ENCODE data around the gene ROBO1.

Gene ROBO1

DNA sequence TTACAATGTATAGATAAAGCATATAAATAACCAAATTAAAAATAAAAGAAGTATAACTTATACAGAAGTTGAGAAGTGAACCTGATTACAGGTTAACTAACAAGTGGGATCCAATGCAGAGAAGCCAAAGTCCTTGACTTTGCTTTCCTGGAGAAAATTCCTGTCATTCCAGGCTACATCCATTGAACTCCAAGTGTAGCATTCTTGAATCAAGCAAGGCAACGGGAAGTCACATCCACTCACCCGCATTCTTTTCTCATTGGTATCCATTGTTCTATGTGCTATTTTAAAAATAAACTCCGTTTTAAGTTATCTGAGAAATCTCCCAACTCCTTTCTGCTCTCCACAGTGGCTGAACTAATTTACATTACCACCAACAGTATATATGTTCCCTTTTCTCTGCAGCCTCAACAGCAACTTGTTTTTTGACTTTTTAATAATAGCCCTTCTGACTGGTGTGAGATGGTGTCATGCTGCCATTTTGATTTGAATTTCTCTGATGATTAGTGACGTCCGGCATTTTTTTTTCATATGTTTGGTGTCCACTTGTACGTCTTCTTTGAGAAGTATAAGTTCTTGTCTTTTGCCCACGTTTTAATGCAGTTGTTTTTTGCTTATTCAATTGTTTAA is 534.3 kb downstream of the ROBO1 start:
- Mint-ChIP-seq H3K36me3 (ENCODE audit: insufficient read depth) (no peaks in the 10 kb centered on the region), H3K4me1 (ENCODE audit: low read depth in 2 of 2) (no peaks in the 10 kb centered on the region), H3K9me3 (peaks cover 0 to 4% of the 10 kb centered on the region in 2 donors), H3K27ac (no peak overlapping the region), H3K27me3 (no peaks in the 10 kb centered on the region), H3K4me3 (no peak overlapping the region)
- DNase-seq, result no peak
- no peak for ATAC-seq (replicated peaks)

DNA sequence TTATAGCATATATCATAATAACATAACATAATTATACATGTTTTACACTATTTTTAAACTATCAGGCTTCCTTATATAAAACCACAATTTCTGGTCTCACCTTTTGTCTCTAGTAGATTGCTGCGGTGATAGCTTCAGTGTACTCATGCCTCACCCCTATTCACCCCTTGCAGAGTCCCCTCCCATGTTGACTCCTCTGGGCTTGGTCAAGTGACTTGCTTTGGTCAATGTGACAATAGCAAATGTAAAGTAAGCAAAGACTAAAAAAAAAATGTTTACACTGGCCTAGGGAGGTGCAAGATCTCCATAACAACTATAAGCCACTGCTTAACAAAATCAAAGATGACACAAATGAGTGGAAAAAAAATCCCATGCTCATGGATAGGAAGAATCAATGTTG is 537.5 kb downstream of the ROBO1 start:
- Mint-ChIP-seq H3K9me3 (peaks cover 15 to 25% of the 10 kb centered on the region in 2 donors), H3K4me3 (no peak overlapping the region), H3K27ac (no peak overlapping the region), H3K27me3 (no peaks in the 10 kb centered on the region), H3K4me1 (ENCODE audit: low read depth in 2 of 2) (no peaks in the 10 kb centered on the region), H3K36me3 (ENCODE audit: insufficient read depth) (no peaks in the 10 kb centered on the region)
- ATAC-seq (replicated peaks) (no peak), DNase-seq (no peak)

DNA sequence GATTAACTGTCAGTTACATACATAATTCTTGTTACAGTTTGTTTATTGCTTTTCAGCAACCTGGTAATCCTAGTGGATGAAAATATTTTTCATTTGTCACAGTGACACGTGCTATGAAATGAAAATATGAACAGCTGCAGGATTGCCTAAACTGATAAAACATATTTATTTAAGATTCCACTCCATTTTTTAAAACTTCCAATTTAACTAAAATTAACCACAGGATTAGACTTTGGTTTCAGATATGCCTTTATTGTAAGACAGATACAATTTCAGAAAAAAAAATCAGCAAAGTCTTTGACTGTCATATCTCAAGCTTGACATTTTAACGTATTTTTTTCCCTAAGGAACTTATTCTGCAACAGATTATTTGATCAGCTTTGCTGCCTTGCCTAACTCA is 550.7 kb downstream of the ROBO1 start:
- Mint-ChIP-seq H3K4me3 (no peak overlapping the region), H3K36me3 (ENCODE audit: insufficient read depth) (no peaks in the 10 kb centered on the region), H3K4me1 (ENCODE audit: low read depth in 2 of 2) (no peaks in the 10 kb centered on the region), H3K27me3 (no peaks in the 10 kb centered on the region), H3K27ac (no peak overlapping the region), H3K9me3 (peaks cover 0 to 6% of the 10 kb centered on the region in 2 donors)
- DNase-seq (no peak), ATAC-seq (replicated peaks) (no peak)

DNA sequence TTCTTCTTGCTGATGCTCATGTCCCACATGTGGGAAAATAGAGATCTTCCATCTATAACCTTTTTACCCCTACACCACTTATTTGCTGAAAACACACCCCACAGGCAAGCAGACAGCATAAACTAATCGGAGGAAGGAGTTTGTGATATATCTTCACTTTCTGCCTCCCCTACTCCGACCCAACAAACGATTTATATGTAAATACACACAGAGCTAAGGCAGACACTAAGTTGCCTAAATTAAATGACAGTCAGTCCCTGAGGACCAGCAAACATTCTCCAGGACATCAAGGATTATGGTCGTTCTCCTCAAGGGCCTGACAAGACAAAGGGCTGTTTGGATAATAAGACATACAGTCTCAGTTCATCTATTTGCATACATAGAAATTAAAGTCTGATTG is 552.5 kb downstream of the ROBO1 start:
- ATAC-seq (replicated peaks) (no peak), DNase-seq (no peak)
- Mint-ChIP-seq H3K27ac (no peak overlapping the region), H3K36me3 (ENCODE audit: insufficient read depth) (no peaks in the 10 kb centered on the region), H3K9me3 (peaks cover 0 to under 1% of the 10 kb centered on the region in 2 donors), H3K4me3 (no peak overlapping the region), H3K4me1 (ENCODE audit: low read depth in 2 of 2) (no peaks in the 10 kb centered on the region), H3K27me3 (no peaks in the 10 kb centered on the region)

DNA sequence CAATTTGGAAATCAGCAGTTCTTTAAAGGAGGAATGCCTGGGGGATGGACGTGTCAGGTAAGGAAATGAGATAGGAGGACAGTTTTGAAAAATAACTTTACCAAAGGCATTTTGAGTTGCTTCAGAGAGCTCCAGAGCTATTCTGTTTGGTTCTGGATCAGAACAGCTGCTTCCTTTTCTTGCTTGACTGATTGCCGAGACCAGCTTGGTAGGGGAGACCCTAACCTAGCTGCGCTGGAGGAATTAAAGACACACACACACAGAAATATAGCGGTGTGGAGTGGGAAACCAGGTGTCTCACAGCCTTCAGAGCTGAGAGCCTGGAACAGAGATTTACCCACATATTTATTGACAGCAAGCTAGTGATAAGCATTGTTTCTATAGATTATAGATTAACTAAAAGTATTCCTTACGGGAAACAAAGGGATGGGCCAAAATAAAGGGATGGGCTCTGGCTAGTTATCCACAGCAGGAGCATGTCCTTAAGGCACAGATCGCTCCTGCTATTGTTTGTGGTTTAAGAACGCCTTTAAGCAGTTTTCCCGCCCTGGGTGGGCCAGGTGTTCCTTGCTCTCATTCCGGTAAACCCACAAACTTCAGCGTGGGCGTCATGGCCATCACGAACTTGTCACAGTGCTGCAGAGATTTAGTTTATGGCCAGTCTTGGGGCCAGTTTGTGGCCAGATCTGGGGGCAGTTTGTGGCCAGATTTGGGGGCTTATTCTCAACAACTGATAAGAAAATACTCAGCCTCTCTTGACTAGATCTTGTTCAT is 556.0 kb downstream of the ROBO1 start:
- no peaks in the 10 kb centered on the region for H3K36me3 Mint-ChIP-seq (ENCODE audit: insufficient read depth)
- no peaks in the 10 kb centered on the region for H3K4me1 Mint-ChIP-seq (ENCODE audit: low read depth in 2 of 2)
- no peak for DNase-seq
- no peaks in the 10 kb centered on the region for H3K27me3 Mint-ChIP-seq
- peaks cover 2 to 14% of the 10 kb centered on the region in 2 donors for H3K9me3 Mint-ChIP-seq
- ATAC-seq (replicated peaks), result no peak
- H3K27ac Mint-ChIP-seq, result no peak overlapping the region
- no peak overlapping the region for H3K4me3 Mint-ChIP-seq

DNA sequence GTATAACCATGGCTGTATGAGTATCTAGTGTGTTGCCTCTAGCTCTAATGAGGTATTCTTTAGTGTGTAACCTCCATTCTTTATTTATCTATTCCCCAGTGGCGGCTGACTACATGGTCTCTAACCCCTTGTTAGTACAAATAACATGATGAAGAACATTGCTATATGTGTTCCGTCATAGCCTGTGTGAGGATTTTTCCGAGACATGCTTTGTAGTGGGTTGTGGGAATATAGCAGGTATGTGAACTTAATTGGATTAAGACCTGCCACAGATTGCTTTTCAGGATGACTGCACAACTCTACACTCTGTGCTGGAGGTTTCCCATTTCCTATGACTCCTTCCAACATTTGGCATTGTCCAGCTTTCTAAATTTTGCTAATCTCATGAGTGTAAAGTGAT is 563.4 kb downstream of the ROBO1 start:
- Mint-ChIP-seq H3K27me3 (no peaks in the 10 kb centered on the region), H3K36me3 (ENCODE audit: insufficient read depth) (no peaks in the 10 kb centered on the region), H3K4me3 (no peak overlapping the region), H3K9me3 (peaks cover 8 to 14% of the 10 kb centered on the region in 2 donors), H3K4me1 (ENCODE audit: low read depth in 2 of 2) (no peaks in the 10 kb centered on the region), H3K27ac (no peak overlapping the region)
- DNase-seq (no peak), ATAC-seq (replicated peaks) (no peak)

DNA sequence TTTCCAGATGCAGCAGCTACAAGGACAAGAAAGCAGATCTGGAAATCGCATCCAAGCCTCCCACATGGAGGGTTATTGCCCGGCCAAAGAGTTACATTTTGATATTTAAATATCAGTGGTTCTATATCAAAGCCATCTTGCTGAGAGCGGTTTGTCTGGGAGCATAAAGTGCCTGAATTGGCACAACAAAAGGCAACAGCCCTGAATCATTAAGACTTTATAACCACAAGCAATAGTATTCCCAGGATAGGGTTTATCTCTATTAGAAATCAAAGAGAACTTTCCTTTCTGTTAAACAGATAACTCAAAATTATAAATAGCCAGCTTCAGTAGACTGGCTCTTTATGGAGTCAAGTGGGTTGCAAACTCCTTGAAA is 564.7 kb downstream of the ROBO1 start:
- H3K27ac Mint-ChIP-seq, result no peak overlapping the region
- ATAC-seq (replicated peaks) (no peak), DNase-seq (no peak)

DNA sequence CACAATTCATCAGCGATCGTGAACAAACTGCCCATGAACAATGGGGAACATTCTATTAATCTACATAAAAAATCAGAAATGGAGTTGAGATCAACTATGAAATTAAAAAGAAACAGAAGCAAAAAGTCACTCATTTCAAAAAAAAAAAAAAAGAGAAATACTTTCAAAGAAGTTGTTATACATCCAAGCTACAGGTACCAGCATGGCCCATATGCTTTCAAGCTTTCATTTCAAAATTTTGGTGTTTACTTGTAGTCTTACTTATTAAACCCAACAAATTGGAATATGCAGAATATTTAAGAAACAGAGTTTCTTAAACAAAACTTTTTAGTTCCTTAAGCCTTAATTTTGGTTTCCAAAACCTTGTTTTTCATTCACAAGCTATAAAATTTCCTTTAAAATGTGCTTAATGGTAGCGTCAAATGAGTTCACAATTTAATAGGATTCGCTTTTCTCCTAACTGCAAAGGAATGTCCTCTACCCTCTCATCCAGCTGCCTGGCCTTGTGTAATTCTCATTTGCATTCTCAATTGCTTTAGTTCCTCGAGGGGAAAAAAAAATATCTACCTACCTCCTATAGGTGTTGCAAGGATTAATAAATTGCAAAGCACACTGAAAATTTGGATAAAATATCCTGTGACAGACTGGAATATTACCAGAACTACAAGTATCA is 565.2 kb downstream of the ROBO1 start:
- Mint-ChIP-seq H3K4me3 (no peak overlapping the region), H3K4me1 (ENCODE audit: low read depth in 2 of 2) (no peaks in the 10 kb centered on the region), H3K36me3 (ENCODE audit: insufficient read depth) (no peaks in the 10 kb centered on the region), H3K27me3 (no peaks in the 10 kb centered on the region), H3K27ac (no peak overlapping the region), H3K9me3 (peaks cover 7% of the 10 kb centered on the region in 2 donors)
- ATAC-seq (replicated peaks) (no peak), DNase-seq (no peak)

More for the DNA sequence above, 564.7 kb downstream of the ROBO1 start:
- H3K36me3 Mint-ChIP-seq (ENCODE audit: insufficient read depth), result no peaks in the 10 kb centered on the region
- H3K4me3 Mint-ChIP-seq, result no peak overlapping the region
- no peaks in the 10 kb centered on the region for H3K4me1 Mint-ChIP-seq (ENCODE audit: low read depth in 2 of 2)
- H3K9me3 Mint-ChIP-seq, result peaks cover 7 to 9% of the 10 kb centered on the region in 2 donors
- no peaks in the 10 kb centered on the region for H3K27me3 Mint-ChIP-seq

DNA sequence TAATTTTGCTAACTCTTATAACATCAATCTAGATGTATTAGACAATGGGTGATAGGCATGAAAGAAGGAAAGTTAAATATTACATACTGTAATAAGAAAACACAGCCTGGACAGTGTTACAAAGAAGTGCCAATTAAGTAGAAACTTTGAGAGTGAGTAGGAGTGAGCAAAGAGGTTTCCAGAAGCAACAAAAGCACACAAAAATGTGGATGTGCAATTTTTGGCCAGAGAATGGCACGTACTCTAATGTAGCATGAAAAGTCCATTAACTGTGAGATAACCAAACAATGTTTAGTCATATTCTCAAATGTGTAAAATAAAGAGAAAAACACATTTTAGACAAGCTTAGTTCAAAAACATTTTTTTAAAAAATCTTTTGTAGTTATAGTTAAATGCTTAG is 567.3 kb downstream of the ROBO1 start:
- Mint-ChIP-seq H3K4me3 (no peak overlapping the region), H3K27me3 (no peaks in the 10 kb centered on the region), H3K9me3 (peaks cover 7 to 10% of the 10 kb centered on the region in 2 donors), H3K36me3 (ENCODE audit: insufficient read depth) (no peaks in the 10 kb centered on the region), H3K4me1 (ENCODE audit: low read depth in 2 of 2) (no peaks in the 10 kb centered on the region), H3K27ac (no peak overlapping the region)
- no peak for ATAC-seq (replicated peaks)
- DNase-seq, result no peak

DNA sequence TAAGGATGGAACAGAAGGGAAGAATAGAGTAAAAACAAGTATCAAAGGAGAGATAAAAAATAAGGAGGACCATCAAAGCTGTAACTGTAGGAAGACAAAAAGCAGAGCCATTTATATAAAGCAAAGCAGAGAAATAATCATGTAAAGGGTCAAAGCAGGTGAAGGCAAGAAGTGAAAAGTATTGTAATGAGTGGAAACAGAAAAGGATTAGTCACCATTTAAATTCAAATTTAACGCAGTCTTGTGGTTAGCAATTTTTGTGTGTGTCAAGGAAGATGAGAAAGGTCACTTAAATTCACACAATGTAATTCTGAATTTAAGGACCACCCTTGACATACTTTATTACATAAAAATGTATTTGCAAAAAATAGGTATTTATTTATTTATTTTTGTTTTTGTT is 567.8 kb downstream of the ROBO1 start:
- no peaks in the 10 kb centered on the region for H3K36me3 Mint-ChIP-seq (ENCODE audit: insufficient read depth)
- DNase-seq (no peak), ATAC-seq (replicated peaks) (no peak)
- H3K4me1 Mint-ChIP-seq (ENCODE audit: low read depth in 2 of 2), result no peaks in the 10 kb centered on the region
- H3K27ac Mint-ChIP-seq, result no peak overlapping the region
- no peaks in the 10 kb centered on the region for H3K27me3 Mint-ChIP-seq
- no peak overlapping the region for H3K4me3 Mint-ChIP-seq
- peaks cover 7 to 10% of the 10 kb centered on the region in 2 donors for H3K9me3 Mint-ChIP-seq

DNA sequence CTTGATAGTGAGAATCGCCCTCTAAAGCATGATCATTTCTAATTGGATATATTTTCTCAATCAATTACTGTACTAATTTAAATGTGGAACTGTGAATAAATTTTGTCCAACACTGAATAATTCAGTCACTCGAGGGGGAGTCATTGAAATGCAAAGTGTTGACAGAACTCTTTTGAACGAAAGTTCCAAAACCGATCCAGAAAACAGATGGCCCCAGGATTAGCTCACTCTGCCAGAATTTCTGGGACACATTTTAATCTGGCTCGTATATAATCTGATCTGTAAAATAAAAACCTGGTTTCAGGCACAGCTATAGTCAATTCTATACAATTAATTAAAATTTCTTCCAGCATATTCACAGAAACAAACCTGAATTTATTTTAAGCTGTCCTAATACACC is 580.4 kb downstream of the ROBO1 start:
- ATAC-seq (replicated peaks), result no peak
- H3K4me3 Mint-ChIP-seq, result no peak overlapping the region

DNA sequence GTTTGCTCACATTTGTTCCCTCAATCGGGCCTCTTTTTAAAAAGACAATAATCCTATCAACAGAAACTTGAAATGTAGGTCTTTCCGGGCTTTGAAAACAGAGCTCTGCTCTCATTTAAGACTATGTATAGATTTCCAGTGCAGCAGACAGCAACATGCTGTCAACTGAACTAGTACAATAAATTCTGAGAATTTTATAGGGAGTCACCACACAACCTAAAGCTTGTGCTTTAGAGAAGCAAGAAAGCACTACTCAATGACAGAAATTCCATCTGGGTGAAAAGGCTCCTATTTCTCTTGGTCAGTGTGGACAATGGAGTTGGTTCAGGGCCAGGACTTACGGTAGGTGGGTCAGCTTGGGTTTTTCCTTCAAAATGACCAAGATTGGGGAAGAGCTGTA is 583.5 kb downstream of the ROBO1 start:
- no peak overlapping the region for H3K4me3 Mint-ChIP-seq
- H3K4me1 Mint-ChIP-seq (ENCODE audit: low read depth in 2 of 2), result no peaks in the 10 kb centered on the region
- H3K9me3 Mint-ChIP-seq, result peaks cover 0 to 15% of the 10 kb centered on the region in 2 donors
- DNase-seq (no peak), ATAC-seq (replicated peaks) (no peak)
- H3K36me3 Mint-ChIP-seq (ENCODE audit: insufficient read depth), result no peaks in the 10 kb centered on the region
- H3K27ac Mint-ChIP-seq, result no peak overlapping the region
- no peaks in the 10 kb centered on the region for H3K27me3 Mint-ChIP-seq

More for the DNA sequence above, 580.4 kb downstream of the ROBO1 start:
- H3K27ac Mint-ChIP-seq, result no peak overlapping the region
- H3K27me3 Mint-ChIP-seq, result no peaks in the 10 kb centered on the region
- peaks cover 5 to 11% of the 10 kb centered on the region in 2 donors for H3K9me3 Mint-ChIP-seq
- H3K36me3 Mint-ChIP-seq (ENCODE audit: insufficient read depth), result no peaks in the 10 kb centered on the region
- H3K4me1 Mint-ChIP-seq (ENCODE audit: low read depth in 2 of 2), result no peaks in the 10 kb centered on the region
- no peak for DNase-seq

DNA sequence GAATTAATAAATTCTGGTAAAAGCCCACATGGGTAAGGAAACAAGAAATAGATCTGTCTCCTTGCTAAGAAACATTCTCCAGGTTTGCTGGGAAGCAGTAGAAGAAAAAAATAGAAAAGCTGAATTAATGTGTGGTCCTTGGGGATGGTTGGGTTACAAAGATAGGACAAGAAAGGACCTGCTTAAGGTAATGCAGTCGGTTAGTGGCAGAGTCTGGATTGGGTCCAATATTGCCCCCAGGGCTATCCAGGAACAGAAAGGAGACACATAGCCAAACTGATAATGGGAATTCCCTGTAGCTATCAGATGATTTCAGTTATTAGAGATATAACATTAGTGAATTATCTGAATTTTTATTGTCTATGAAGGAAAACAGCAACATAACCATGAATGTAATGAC is 584.3 kb downstream of the ROBO1 start:
- H3K9me3 Mint-ChIP-seq, result peaks cover 0 to 15% of the 10 kb centered on the region in 2 donors
- no peak overlapping the region for H3K4me3 Mint-ChIP-seq
- DNase-seq, result no peak
- ATAC-seq (replicated peaks), result no peak
- no peaks in the 10 kb centered on the region for H3K4me1 Mint-ChIP-seq (ENCODE audit: low read depth in 2 of 2)
- no peaks in the 10 kb centered on the region for H3K27me3 Mint-ChIP-seq
- no peak overlapping the region for H3K27ac Mint-ChIP-seq
- H3K36me3 Mint-ChIP-seq (ENCODE audit: insufficient read depth), result no peaks in the 10 kb centered on the region
